ENCODE results near the gene CTDSP1.

DNA sequence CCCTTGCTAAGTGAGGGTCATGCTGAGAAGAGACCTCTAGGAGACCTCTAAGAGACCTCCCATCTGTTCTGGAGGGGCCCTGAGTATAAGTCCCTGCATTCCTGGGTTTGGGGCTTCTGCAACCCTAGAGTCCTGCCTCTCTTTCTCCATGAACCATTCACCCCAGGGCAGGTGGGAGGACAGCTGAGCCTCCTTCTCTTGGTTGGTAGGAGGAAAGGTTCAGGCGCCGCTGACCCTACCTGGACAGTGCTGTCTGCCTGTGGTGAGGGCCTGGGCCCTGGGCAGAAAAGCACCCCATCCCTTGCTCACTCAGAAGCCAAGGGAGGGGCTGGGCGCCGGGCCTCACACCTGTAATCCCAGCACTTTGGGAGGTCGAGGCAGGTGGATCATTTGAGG, 18.7 kb downstream of the CTDSP1 start:
- TF ChIP-seq, protein P1, sequence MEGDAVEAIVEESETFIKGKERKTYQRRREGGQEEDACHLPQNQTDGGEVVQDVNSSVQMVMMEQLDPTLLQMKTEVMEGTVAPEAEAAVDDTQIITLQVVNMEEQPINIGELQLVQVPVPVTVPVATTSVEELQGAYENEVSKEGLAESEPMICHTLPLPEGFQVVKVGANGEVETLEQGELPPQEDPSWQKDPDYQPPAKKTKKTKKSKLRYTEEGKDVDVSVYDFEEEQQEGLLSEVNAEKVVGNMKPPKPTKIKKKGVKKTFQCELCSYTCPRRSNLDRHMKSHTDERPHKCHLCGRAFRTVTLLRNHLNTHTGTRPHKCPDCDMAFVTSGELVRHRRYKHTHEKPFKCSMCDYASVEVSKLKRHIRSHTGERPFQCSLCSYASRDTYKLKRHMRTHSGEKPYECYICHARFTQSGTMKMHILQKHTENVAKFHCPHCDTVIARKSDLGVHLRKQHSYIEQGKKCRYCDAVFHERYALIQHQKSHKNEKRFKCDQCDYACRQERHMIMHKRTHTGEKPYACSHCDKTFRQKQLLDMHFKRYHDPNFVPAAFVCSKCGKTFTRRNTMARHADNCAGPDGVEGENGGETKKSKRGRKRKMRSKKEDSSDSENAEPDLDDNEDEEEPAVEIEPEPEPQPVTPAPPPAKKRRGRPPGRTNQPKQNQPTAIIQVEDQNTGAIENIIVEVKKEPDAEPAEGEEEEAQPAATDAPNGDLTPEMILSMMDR (IDR thresholded peaks at IDR 0.05; ENCODE audit: low read length): no peak
- TF ChIP-seq EZH2 (optimal IDR thresholded peaks at IDR 0.05; ENCODE audit: low read depth, low read length): no peak
- TF ChIP-seq EZH2phosphoT487 (IDR thresholded peaks at IDR 0.05; ENCODE audit: low read length): no peak
